ENCODE results near the gene CELA1. TPM values are rescaled to one million over a fixed set of nuclear protein-coding genes. Genes with fewer than 3 reads are reported as not detected.
"Not testable (repeated sequence)": the region's sequence is repeated elsewhere in the genome, so short reads cannot be mapped to it uniquely, and the experiment has no call there.

The CELA1 gene
- total and polyA plus RNA-seq, 8 donors: not detected

- Histone ChIP-seq H3K9me3 (no peaks in the 10 kb centered on the region), H3K27ac (no peak overlapping the region), H3K36me3 (peaks cover 0 to 74% of the 10 kb centered on the region in 2 donors), H3K4me1 (peaks cover 0 to 10% of the 10 kb centered on the region in 2 donors), H3K4me3 (no peak overlapping the region), H3K27me3 (no peaks in the 10 kb centered on the region)
- no peak for TF ChIP-seq CTCF (IDR thresholded peaks at IDR 0.05)
- no peak for DNase-seq
- no peak for ATAC-seq
- intact Hi-C loops (cut with DNase I): no loop called here
Measured at GRCh38 chr12:51295651-51296050, 50.8 kb downstream of the CELA1 start.

DNA sequence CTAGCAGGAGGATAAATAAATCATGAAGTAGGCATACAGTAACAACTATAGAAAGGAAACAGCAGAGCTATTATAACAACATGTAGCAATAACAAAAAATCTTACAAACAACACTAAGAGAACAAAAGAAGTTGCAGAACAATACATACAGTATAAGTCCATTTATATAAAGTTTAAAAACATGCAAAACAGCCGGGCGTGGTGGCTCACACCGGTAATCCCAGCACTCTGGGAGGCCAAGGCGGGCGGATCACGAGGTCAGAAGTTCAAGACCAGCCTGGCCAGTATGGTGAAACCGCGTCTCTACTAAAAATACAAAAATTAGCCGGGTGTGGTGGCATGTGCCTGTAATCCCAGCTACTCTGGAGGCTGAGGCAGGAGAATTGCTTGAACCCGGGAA lies 52.4 kb downstream of the CELA1 start:
- H3K27me3 ChIP-seq; DNase-seq; H3K27ac ChIP-seq; H3K4me3 ChIP-seq; H3K9me3 ChIP-seq; ATAC-seq; intact Hi-C loops (cut with DNase I): not testable (repeated sequence)
- peaks cover 0 to 74% of the 10 kb centered on the region in 2 donors for H3K36me3 ChIP-seq
- peaks cover 0 to 10% of the 10 kb centered on the region in 2 donors for H3K4me1 ChIP-seq

DNA sequence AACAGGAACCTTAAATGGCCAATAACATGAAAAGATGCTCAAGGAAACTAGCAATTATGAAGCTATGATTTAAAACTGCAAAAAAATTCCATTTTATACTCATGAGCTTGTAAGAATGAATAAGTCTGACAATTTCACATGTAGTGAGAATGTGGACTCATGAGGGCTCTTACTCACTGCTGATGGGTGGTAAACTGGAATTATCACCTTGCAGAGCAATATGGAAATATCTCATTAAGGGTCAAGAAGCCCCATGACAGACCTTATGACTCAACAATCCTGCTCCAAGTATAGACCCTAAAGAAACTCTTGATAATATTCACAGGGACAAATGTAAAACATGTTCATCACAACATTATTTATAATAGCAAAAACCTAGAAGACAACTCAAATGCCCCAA lies 52.8 kb downstream of the CELA1 start:
- no peak for TF ChIP-seq CTCF (IDR thresholded peaks at IDR 0.05)
- intact Hi-C loops (cut with DNase I): no loop called here
- H3K9me3 ChIP-seq: no peaks in the 10 kb centered on the region
- DNase-seq (no peak), ATAC-seq (no peak)
- H3K27me3 ChIP-seq: no peaks in the 10 kb centered on the region
- H3K36me3 ChIP-seq: peaks cover 0 to 74% of the 10 kb centered on the region in 2 donors
- H3K4me1 ChIP-seq: peaks cover 0 to 10% of the 10 kb centered on the region in 2 donors
- H3K27ac ChIP-seq: no peak overlapping the region
- H3K4me3 ChIP-seq: no peak overlapping the region

DNA sequence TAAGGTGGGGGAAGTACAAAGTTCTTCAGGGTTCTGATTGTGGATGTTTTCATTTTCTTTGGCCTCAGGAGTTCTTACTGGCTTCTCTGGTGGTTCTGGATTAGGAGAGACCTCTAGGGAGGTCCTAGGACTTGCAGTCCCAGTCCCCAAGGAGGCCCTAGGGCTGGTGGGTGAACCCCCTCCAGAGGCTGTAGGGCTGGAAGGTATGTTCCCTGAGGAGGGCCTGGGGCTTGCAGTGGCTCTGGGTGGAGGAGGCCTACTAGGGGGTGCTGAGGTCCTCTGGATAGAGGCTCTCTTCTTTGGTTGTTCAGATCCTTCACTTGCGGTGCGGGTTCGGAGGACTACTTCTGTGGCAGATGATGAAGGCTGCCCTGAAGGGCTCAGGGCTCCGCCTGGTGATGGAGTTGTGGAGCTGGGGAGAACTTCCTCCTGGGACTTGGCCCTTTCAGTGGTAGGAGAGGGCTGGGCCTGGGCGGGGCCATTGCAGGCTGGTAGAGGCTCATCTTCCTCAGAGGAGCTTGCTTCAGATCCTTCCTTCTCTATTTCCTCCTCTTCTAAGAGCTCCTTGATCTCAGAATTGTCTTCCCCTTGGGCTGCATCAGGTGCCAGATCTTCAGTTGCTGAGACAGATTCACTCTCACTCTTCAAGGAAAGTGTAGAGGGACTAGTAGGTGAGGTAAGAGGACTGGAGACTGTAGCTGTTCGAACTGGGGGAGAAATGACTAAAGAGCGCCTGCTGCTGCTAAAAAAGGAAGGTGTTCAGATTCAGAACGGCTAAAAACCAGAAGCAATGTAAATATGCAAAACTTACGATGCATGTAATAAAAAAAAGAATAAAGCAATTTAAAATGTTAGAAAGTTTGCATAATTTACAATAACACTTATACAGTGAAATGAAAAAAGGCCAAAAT lies 54.6 kb downstream of the CELA1 start:
- Histone ChIP-seq H3K4me1 (peaks cover 0 to 10% of the 10 kb centered on the region in 2 donors), H3K36me3 (peaks cover 0 to 72% of the 10 kb centered on the region in 2 donors), H3K27ac (peak overlapping the region in 1 of 2 donors; percentile 71)
- DNase-seq (peak in 2 of 4 donors; percentile 73 to 95), ATAC-seq (peak; percentile 81)
- intact Hi-C loops (cut with DNase I); H3K4me3 ChIP-seq; H3K27me3 ChIP-seq; H3K9me3 ChIP-seq: not testable (repeated sequence)

DNA sequence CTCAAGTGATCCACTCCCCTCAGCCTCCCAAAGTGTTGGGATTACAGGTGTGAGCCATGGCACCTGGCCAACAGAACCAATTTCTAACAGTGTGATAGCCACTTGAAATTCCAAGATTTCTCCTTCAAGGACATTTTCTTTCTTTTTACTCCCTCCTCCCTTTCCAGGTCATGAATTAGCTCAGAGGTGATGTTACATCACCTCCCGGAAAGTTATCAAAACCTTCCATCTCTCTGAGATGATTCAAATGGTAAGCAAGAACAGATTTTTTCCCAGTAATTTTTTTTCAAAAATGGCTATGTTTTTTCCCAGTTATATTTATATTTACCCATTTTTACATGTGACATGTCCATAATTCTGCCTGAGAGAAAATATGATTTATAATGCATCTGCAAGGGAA lies 60.6 kb downstream of the CELA1 start:
- no peak for TF ChIP-seq CTCF (IDR thresholded peaks at IDR 0.05)
- Histone ChIP-seq H3K4me3 (no peak overlapping the region), H3K4me1 (no peaks in the 10 kb centered on the region), H3K27me3 (no peaks in the 10 kb centered on the region), H3K27ac (no peak overlapping the region), H3K9me3 (no peaks in the 10 kb centered on the region), H3K36me3 (peaks cover 0 to 96% of the 10 kb centered on the region in 2 donors)
- intact Hi-C loops (cut with DNase I): no loop called here
- DNase-seq (no peak), ATAC-seq (no peak)

- ATAC-seq (peak; percentile 14), DNase-seq (no peak)
- H3K9me3 ChIP-seq: no peaks in the 10 kb centered on the region
- H3K27ac ChIP-seq: no peak overlapping the region
- H3K36me3 ChIP-seq: peaks cover 0 to 64% of the 10 kb centered on the region in 2 donors
- H3K4me1 ChIP-seq: no peaks in the 10 kb centered on the region
- no peak overlapping the region for H3K4me3 ChIP-seq
- intact Hi-C loops (cut with DNase I): no loop called here
- no peak for TF ChIP-seq CTCF (IDR thresholded peaks at IDR 0.05)
- H3K27me3 ChIP-seq: no peaks in the 10 kb centered on the region
Measured at GRCh38 chr12:51281202-51281924, 65.1 kb downstream of the CELA1 start.
